ENCODE data around the gene FXR1.

DNA sequence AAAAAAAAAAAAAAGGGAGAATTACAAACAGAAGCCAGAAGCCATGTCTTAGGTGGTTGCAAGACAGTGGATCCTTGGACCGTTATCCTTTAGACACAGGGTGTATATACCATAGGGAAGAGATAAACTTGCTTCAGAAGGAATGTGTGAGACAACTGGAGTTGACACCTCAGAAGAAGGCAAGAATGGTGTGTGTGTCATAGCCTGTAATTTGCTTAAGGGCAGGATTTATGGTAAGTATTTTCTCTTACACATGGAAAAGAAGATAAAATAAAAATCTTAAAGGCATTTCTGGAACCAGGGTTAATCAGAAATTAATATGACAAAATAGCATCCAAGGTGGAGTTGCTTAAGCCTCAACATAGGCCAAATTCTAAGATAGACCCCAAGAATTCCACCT, 96.3 kb downstream of the FXR1 start:
- TF ChIP-seq, protein P1, sequence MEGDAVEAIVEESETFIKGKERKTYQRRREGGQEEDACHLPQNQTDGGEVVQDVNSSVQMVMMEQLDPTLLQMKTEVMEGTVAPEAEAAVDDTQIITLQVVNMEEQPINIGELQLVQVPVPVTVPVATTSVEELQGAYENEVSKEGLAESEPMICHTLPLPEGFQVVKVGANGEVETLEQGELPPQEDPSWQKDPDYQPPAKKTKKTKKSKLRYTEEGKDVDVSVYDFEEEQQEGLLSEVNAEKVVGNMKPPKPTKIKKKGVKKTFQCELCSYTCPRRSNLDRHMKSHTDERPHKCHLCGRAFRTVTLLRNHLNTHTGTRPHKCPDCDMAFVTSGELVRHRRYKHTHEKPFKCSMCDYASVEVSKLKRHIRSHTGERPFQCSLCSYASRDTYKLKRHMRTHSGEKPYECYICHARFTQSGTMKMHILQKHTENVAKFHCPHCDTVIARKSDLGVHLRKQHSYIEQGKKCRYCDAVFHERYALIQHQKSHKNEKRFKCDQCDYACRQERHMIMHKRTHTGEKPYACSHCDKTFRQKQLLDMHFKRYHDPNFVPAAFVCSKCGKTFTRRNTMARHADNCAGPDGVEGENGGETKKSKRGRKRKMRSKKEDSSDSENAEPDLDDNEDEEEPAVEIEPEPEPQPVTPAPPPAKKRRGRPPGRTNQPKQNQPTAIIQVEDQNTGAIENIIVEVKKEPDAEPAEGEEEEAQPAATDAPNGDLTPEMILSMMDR (IDR thresholded peaks at IDR 0.05): no peak
- no peak for TF ChIP-seq POLR2A (IDR thresholded peaks at IDR 0.05)
